Activated CD4-positive, alpha-beta T cell treated with anti-CD3 and anti-CD28 coated beads for 1 hour (primary cell): Measurements from ENCODE around the gene IL1R2.

Source experiments
- DNase-seq: peaks from one replicate; pipeline ENCODE4 v3.0.0-alpha.2; 2020

Gene IL1R2

GRCh38 chr2:102024410-102024809 is 32.6 kb downstream of the IL1R2 start:
- no peak for DNase-seq

DNA sequence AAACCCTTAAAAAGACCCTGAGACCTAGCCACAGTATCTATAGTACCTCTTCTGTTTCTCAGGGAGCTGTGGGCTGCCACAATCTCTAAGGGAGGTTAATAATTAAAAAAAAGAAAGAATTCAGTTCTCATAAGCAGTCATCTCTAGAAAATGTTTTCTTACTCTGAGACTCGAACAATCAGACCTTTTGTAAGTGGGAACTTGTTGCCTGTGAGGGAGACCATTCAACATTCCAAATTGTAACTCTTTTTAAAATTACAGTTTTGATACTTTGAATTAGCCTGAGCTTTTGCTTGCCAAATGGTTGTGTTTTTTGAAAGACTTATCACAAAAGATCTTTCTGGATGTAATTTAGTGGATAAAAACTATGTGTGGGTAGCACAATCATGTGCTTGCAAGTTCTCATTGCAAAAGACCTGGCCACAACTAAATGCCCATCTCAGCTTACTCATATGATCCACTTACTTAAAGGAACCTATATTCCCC is 33.3 kb downstream of the IL1R2 start:
- DNase-seq = no peak

DNA sequence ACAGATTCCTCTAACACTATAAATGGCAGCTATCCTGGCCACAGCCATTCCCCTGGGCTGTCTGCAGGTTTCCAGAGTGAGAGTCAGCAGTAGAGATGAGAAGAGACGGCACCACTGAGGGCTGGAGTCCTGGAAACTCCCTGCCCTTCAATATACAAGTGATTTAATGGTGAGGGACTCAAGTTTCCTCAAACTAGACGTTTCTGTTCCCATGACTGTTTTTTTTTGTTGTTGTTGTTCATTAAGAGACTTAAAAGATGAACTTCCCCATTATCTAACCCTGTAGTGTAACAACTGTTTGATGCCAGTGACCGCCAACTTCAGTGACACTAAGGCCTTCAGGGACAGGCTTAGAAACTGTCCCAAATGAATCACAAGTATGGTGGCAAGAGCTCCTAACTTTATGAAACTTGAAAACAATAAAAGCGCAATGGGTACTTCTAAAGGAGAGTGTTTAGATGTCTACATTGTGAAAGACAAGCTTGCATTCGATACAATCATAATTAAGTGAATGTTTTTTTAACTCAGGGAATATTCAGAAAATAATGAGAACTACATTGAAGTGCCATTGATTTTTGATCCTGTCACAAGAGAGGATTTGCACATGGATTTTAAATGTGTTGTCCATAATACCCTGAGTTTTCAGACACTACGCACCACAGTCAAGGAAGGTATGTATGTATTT is 34.0 kb downstream of the IL1R2 start:
- DNase-seq = no peak

DNA sequence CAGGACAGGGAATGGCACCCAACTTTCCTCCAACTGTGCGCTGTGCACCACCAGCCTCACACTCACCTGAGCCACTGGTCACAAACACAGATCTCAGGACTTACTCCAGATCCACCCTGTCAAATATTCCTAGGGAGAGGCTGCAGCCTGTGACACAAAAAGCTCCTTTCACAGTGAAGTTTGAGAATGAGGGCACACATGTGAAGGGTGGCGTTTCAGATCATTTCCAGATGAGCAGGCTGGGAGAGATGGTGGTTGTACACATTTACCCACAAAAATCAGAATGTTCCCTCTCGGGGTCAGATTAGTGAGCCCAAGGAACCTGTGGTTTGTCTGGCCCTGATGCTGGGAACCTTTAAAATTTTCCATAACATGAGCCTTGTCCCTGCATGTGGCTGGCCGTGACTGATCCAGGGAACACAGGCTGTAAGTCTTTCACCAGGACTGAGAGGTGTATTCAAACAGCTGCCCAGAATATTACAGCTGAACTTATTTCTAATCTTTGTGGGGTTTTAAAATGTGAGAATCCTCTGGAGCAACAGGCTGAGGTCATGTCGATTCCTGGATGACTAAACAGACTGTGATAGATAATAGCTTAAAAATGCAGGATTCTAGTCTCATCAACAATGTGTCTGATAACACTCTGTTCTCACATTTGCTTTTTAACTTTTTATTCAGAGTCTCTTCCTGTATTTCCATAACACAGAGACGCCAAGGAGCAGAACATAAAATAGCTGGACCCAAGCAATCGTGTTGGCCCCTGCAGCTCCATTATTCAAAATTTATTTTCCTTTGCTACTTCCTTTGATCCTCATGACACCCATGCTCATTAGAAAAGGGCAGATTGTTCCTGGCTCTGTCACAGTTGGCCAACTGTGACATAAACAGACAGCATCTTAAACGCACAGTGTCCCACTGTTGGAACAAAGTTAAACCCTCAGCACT is 35.5 kb downstream of the IL1R2 start:
- no peak for DNase-seq

GRCh38 chr2:102028470-102028869 is 36.7 kb downstream of the IL1R2 start:
- DNase-seq = no peak

- DNase-seq = no peak
Observed at GRCh38 chr2:102029405-102029804, 37.6 kb downstream of the IL1R2 start.

DNA sequence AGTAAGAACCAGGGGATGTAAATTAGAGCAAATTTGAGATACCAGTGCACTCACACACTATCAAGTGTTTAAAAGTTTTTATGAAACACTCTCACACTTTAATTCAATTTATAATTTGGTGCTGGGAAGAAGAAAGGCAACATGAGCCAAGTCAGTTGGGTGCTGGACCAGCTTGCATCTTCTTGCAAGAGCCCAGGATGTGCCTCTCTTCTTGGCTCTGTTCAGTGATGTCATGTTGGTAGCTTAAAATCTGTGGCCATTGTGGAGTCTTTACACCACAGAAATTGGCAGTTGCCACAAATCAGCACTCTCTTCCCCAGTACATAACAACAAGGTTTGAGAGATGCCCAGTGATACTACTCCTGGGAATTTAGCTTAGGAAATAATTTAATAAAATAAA is 38.2 kb downstream of the IL1R2 start:
- DNase-seq = no peak

DNA sequence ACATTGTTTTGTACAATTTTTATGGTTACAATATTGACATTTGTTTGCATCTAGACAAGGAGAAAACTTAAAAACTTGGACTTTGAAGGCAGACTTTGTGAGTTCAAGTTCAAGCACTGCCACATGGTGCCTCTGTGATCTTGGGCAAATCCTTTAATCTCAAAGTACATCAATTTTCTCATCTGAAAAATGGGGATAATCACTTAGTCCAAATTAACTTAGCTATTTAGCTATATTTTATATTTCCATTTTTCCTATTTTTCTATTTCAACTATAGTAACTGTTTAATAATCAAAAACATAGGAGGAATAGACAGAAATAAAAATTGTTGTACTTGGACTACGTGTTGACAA is 38.7 kb downstream of the IL1R2 start:
- DNase-seq = no peak

GRCh38 chr2:102030855-102031527 is 39.2 kb downstream of the IL1R2 start:
- no peak for DNase-seq

DNA sequence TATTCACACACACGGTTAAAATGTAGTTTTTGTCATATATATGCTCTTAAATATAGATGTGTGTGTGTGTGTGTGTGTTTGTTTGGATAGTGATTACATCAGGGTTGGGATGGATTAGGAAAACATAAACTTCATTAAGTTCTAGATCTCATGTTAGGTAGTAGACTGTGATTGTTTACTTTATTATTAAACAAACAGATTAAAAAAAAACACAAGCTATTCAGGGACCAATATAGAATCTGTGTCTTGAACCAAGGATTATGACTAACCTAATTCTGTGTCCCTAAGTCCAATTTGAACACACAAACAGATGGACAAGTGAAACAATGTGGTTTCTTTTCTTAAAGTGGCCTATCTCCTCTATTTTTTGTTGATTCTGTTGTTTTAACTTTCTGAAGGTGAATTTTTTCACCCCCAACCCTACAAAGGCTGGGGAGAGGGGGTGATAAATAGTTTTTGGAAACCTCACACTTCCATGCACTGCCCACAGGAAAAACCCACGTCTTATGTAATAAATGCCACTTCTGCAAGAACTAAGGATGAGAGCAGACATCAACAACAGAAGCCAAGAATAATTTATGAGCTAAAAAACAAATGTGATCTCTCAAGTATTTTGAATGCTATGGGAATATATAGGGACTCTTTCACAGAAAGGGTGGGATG is 40.7 kb downstream of the IL1R2 start:
- no peak for DNase-seq

DNA sequence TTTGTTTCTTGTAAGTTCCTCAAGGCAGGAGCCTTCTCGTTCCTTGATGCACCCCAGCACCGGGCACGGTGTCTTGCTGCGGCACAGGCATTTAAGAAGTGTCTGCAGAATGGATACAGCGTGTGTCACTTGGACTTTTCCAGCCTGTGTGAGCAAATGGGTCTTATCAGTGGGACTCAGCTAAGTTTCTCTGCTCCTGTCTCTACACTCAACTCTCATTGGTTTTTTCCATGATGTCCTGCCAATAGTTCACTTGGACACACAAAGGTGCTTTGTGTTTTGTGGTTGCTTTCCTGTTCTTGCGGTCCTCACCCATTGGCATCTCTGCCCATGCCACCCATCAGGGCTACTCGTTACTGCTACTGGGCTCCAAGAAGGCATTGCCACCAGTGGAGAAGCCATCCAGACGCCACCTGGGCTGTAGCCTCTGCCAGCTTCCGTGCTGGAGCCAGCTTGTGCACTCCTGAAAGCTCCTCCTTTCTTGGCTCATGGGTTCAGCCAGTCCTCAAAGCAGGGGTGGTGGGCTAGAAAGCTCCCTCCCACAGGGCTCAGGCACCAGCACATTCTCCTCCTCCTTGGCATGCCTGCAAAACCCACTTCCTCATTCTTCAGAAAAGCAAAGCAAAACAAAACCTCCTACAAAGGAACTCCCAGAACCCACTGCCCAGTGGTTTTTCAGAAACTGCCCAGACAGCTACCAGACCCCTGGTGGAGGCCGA is 41.4 kb downstream of the IL1R2 start:
- DNase-seq = no peak

- no peak for DNase-seq
Observed at GRCh38 chr2:102033750-102034682, 42.3 kb downstream of the IL1R2 start.

DNA sequence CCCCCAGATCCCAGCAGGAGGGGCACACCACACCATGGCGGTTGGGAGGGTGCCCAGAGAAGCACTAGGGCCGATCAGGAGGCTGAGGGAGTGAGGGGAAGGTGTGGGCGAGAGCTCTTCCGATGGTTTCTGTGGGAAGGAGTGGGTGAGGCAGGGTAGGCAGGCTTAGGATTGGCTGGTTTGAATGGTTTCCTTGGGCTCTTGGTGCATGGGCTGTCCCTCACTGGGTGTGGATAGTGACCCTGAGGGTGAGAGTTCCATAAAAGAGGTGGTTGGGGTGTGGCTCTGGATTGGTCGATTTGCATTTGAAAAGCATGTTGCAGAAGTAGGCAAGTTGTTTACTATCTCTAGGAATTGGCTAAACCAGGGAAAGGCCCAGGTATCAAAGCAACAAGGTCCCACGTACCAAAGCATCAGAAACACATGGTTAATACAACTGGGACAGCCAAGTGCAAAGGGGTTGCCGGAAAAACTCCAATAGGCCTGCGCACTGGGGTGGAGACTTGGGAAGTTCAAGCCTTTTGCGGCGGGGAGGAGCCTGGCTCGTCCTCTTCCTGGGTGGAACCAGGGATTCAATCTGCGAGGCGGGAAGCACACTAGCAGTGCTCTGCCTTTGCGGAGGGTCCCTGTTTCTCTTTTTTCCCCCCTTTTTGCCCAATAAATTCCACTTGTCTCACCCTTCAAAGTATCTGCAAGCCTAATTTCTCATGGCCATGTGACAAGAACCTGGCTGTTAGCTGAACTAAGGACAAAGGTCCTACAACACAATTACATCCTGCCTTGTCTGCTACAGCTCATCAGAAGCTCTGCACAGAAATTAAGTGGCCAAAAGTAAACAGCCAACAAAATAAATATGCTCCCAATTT is 43.2 kb downstream of the IL1R2 start:
- no peak for DNase-seq

GRCh38 chr2:102037681-102038080 is 45.9 kb downstream of the IL1R2 start:
- no peak for DNase-seq

GRCh38 chr2:102040229-102040628 is 48.5 kb downstream of the IL1R2 start:
- no peak for DNase-seq

- no peak for DNase-seq
Observed at GRCh38 chr2:102041351-102041750, 49.6 kb downstream of the IL1R2 start.

DNA sequence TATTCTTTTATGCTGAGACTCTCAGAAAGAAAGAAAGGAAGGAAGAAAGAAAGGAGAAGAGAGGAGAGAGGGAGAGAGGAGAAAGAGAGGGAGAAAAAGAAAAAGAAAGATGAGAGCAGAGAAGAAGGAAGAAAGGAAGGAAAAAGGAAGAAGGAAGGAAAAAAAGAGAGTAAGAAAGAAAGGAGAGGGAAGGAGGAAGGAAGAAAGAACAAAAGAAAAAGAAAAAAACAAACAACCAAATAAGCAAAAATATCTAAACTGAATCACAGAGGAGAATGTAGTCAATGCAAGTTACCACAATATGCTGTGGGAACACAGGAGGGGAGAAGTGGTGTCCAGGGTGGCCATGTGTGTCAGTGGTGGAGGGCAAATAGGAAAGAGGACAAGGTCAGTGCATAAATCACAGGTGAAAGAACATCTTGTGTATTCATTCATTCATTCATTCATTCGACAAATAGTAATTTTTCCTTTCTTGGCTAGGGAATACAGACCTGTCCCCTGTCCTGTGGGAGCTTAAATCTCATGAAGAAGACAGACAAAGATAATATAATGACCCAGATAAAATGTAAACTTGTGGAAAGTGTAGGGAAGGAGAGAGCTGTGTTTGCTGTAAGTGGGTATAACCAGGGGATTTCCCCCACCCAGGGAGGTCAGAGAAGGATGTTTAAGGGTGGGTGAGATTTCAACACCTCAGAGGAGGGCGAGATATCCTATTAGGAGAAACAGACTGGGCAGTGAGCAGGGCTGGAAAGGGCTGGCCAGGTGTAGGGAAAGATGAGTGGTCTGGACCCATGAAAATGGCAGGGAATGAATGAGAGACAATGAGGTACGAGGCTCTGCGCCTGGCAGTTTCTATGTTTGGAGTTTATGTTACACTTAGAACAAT is 50.7 kb downstream of the IL1R2 start:
- no peak for DNase-seq

DNA sequence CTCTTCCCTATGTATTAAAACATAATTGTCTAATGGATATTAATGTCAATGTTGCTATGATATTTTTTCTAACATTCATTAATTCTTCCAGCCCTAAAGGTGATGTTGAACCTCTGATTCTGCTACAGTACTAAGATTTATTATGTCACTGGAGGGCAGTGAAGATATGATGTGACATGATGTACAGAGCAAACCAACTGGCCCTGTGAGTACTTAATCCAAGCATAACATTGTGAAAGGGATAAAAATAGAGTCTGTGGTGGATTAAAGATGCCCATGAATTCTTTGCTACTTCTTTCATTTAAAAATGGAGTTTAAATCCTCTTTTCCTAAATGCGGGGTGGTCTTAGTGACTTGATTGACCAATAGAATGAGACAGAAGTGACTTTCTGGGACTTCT is 51.8 kb downstream of the IL1R2 start:
- no peak for DNase-seq

GRCh38 chr2:102044235-102044896 is 52.6 kb downstream of the IL1R2 start:
- no peak for DNase-seq
